Activated CD8-positive, alpha-beta memory T cell treated with anti-CD3 and anti-CD28 coated beads for 4 hours (primary cell): ENCODE data around the gene LRRC75A.
"Not testable (repeated sequence)": the region's sequence is repeated elsewhere in the genome, so short reads cannot be mapped to it uniquely, and the experiment has no call there.

ENCODE experiments used
- DNase-seq, 2 donors: peaks; one replicate each; pipeline ENCODE4 v3.0.0-alpha.2; 2020; ENCODE audit warnings: low read depth in 2 of 2

The LRRC75A gene, protein sequence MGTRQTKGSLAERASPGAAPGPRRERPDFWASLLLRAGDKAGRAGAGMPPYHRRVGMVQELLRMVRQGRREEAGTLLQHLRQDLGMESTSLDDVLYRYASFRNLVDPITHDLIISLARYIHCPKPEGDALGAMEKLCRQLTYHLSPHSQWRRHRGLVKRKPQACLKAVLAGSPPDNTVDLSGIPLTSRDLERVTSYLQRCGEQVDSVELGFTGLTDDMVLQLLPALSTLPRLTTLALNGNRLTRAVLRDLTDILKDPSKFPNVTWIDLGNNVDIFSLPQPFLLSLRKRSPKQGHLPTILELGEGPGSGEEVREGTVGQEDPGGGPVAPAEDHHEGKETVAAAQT

DNA sequence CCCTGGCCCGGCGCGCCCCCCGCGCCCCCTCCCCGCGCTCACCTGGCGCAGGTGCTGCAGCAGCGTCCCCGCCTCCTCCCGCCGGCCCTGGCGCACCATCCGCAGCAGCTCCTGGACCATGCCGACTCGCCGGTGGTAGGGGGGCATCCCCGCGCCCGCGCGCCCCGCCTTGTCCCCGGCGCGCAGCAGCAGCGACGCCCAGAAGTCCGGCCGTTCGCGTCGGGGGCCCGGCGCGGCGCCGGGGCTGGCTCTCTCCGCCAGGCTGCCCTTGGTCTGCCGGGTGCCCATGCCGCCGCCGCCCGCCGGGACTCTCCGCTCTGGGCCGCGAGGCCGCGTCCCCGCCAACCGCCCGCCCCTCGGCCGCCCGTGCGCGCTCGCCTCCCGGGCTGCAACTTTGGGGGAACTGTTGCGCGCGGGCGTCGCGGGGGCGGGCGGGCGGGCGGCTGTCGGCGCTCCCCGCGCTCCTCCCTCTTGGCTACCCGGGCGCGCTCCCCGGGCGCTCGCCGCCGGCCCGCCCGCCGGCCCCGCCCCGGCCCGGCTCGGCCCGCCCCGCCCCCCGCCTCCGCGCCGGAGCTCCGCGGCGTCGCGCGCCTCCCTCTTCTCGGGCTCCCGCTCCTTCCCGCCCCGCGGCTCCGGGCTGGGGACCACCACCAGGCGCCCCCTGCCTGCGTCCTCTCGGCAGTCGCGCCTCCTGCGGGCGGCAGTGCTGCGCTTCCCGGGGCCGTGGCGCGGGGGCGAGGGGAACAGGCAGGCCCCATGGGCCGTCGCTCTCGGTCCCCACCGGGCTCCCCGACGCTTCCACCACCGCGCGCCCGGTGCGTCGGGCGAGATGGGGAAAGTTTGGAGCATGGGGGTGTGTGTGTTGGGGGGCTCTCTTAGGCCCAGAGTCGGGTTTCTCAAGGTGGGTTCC lies at the start of gene LRRC75A:
Gene LRRC75A (minus strand): TSS at position 491 of the 910 bp plus-strand sequence. CDS start 203 bp downstream, at position 288.
- peak; percentile 19 to 31 for DNase-seq

DNA sequence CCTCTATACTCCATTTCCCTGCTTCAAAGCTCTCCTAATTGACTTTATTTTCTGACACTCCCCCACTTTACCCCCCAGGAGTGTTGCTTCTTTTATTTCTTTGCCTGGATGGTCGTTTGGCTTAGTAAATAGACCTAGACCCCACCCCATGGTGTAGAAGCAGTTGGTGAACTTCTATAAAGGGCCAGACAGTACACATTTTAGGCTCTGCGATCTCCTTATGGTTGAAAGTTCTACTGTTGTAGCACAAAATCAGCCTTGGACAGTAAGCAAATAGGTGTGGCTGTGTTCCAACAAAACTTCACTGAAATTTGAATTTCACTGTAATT lies 45.1 kb upstream of the LRRC75A start:
- no peak for DNase-seq

DNA sequence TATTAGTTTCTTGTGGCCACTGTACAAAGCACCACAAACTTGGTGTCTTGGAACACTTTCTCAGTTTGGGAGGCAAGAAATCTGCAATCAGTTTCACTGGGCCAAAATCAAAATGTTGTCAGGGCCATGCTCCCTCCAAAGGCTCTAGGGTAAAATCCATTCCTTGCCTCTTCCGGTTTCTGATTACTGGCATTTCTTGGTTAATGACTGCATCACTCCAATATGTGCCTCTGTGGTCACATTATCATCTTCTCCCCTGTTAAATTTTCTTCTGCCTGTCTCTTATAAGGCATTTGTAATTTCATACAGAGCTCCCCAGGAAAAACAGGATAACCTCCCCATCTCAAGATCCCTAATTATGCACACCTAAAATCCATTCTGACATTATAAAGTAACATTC lies 42.2 kb upstream of the LRRC75A start:
- DNase-seq: no peak

DNA sequence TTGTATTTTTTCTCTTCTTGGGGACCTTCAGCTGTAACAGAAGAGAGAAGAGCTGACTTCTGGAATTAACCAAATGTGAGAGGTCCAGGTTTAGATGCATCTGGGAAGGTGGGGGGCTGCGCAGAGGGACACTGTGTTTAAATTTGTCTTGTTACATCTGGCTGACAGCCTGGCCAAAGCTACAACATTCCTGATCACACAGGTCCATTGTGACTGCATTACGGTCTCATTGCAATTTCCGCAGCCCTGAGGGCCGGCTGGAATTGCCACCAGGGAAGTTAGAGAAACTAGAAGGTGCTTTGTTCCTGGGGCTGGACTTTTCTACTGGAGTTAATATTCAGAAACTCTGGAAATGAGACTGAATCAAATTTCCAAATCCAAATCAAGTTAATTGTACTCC lies 37.9 kb upstream of the LRRC75A start:
- DNase-seq: no peak

DNA sequence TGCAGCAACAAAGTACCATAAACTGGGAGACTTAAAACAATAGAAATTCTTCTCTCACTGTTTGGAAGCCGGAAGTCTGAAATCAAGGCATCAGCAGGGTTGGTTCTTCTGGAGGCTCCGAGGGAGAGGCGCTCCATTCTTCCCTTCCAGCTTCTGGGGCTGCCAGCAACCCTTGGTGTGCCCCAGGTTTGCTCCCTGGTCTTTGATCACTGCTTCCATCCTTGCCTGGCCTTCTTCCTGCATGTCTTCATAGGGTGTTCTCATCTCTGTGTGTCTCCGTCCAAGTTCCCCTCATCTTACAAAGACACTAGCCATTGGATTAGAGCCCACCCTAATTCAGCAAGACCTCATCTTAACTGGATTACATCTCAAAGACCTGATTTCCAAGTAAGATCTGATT lies 35.3 kb upstream of the LRRC75A start:
- no peak for DNase-seq

DNA sequence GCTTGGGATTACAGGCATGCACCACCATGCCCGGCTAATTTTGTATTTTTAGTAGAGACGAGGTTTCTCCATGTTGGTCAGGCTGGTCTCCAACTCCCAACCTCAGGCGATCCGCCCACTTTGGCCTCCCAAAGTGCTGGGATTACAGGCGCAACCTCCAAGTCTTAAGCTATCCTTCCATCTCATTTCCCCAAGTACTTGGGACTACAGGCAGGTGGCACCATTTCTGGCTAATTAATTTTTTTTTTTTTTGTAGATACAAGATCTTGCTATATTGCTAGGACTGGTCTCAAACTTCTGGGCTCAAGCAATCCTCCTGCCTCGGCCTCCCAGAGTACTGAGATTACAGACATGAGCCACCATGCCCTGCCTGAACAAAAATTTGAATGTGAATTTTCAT lies 33.6 kb upstream of the LRRC75A start:
- DNase-seq: not testable (repeated sequence)

DNA sequence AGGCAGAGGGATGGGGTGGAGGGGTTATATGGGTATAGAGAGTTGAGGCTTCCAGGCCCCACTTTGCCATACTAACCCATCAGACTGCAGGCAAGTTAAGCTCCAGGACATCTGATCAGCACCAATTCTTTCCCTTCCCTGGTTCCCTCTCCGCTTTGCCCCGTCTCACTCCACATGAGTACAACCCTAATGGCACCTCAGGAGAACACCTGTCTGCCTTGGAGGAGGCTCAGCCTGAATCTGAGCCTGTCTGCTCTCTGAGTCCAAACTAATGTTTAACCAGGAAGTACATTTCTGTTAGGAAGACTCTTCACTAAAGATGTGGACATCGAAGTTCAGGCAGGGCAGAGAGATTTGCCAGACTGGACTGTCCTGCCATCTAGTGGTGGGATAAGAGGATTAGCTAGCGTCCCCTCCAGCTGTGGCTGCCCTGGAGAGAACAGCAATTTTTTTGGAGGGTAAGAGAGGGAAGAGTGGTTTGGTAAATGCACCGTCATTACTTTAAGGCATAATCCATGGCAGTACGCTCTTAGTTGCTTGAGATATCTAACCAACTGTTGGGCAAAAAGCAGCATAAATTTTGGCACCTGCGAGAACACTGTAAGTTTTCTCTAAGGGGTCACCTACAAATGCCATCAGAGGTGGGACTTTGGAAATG lies 29.2 kb upstream of the LRRC75A start:
- peak; percentile 24 to 44 for DNase-seq

DNA sequence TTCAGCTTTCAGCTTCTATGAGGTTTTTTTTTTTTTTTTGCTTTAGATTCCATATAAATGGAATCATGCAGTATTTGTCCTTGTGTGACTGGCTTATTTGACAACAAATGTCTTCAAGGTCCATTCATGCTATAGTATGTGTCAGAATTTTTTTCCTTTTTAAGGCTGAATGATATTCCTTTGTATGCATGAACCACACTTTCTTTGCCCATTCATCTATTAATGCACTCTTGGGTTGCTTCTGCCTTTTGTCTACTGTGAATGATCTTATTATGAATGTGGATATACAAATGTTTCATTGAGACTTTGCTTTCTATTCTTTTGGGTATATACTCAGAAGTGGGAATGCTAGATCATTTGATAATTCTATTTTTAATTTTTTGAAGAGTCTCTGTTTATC lies 27.0 kb upstream of the LRRC75A start:
- no peak for DNase-seq

DNA sequence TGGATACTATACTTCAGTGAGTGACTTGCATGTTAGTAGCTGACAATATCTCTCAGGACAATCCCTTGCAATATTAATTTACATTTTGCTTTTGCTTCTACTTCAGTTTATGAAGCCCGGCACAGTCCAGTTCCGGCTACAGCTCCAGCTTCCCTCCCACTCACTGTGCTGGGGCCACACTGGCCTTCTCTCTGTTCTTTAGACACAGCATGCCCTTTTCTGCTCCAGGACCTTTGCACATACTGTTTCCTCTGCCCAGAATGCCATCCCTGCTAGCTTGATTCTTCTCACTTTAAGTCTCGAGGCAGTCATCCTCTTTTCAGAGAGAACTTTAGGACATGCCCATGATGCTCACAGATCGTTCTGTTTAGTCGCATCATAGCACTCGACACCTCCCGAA lies 25.5 kb upstream of the LRRC75A start:
- no peak for DNase-seq

DNA sequence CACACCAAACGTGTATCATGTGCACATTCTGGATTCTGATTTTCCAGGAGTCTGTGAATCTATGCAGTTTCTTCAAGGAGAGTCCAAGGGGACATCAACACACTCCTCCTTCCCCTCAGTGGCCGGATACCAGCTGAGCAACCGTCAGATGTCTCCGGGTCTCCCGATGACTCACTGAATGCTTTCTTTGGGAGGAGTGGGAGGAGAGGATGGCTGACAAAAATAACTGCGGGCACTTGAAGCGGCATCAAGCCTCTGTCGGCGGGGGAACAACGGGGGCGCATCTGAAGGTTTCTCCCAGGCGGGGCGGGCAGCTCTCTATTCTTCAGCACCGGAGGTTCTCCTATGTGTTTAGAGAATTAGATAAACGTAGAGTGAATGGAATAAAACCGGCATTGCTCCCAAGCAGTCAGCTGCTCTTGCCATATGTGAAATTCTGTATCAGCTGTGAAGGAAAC lies 24.6 kb upstream of the LRRC75A start:
- no peak for DNase-seq

DNA sequence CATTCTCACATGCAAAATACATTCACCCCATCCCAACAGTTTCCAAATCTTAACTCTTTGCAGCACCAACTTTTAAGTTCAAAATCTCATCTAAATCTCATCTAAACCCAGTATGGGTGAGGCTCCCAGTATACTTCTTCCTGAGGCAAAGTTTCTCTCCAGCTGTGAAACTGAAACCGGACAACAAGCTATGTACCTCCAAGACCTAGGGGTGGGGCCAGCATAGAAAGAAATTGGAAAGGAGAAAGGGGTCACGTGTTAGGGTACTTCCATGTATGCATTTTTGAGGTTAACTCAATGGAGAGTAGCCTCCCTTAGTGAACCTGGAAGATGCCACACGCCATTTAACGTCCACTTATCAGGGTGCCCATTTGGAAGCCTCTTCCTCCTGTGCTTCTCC lies 23.9 kb upstream of the LRRC75A start:
- DNase-seq: no peak

DNA sequence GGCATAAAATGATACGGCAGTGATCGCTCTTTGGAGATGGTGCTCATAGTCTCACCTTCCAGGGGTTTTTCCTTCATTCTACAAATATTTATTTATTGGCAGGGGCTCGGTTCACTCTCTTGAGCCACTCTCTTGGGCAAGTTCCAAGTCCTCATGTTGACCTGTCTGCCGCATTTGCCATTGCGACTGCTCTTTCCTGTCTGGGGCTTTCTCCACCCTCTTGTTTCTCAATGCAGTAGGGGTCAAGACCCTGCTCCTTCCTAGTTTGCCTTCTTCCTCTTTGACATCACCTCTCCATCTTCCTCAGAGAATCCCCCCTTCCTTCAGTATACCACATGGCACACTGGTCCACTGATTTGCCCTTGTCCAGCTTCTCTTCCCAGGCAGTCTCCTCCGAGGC lies 21.9 kb upstream of the LRRC75A start:
- no peak for DNase-seq

DNA sequence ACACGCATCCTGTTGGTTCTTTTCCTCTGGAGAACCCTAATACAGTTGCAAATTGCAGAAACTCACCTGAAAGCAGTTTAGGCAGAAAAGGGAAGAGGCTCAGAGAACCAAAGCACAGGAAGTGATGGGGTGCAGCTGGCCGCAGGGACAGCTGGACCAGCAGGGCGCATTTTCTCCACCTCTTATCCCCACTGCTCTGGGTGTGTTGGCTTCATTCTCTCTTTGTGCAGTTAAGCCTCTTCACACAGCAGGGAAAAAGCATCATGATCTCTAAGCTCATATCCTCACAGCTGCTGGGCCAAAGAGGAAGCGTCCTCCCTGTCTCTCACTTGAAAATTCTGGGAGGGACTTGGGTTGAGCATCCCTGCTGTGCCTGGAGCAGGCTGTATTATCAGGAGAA lies 20.0 kb upstream of the LRRC75A start:
- no peak for DNase-seq

DNA sequence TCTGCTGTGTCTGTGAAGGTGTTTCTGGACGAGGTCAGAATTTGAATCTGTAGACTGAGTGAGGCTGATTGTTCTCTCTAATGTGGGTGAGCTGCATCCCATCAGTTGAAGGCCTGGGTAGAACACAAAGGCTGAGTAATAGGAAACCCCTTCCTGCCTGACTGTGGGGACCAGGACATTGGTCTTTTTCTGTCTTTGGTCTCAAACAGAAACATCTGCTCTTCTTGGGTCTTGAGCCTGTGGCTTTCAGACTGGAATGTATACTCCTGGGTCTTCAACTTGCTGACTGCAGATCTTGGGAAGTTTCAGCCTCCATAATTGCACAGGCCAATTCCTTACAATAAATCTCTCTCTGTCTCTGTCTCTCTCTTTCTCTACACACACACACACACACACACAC lies 19.6 kb upstream of the LRRC75A start:
- DNase-seq: no peak

DNA sequence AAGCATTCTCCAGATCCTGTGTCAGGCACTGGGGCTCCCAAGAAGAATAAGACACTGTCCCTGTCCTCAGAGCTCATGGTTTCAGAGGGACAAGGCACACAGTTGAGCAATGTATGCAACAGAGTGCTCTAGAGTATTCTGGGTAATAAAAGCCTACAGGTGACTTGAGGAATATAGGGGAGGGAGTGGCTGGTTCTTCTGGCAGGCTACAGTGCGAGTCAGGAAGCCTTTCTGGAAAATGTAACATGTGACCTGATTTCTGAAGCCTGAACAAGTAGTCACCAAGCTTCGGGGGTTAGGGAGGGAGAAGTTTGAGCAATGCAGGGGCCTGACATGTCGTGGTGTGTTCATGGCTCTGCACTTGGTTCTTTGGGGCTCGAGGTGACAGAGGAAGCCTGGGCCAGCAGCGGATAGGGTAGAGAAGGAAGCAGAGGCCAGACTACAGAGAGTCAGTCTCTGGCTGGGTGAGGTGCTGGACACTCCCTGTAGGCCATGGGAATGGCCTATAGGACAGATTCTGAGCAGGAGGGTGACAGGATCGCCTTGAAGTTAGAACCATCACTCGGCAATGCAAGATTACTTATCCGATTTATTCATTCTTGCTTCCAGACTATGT lies 16.0 kb upstream of the LRRC75A start:
- no peak for DNase-seq

DNA sequence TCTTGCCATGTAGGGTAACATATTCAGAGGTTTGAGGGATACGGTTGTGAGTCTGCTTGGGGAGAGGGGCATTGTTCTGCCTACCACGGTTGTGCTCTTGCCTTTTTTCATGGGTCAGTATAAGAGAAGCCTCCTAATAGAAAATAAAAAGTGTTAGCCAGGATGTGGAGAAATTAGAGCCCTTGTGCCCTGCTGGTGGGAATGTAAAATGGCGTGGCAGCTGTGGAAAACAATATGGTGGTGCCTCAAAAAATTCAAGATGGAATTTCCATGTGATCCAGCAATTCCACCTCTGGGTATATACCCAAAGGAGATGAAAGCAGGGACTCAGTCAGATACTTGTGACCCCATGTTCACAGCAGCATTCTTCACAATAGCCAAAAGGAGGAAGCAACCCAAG lies 14.2 kb upstream of the LRRC75A start:
- no peak for DNase-seq

DNA sequence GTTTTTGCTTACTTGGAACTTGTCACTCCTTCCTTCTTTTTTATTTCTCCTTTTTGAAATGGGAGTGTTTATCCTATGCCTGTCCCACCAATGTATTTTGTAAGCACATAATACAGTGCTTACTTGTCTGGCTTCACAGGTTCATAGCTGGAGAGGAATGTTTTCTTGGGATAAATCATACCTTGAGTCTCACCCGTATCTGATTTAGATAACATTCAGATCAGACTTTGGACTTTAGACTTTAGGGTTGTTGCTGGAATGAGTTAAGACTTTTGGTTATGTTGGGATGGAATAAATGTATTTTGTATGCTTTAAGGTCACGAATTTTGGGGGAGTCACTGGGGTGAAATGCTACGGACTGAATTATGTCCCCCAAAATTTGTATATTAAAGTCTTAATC lies 13.0 kb upstream of the LRRC75A start:
- no peak for DNase-seq

DNA sequence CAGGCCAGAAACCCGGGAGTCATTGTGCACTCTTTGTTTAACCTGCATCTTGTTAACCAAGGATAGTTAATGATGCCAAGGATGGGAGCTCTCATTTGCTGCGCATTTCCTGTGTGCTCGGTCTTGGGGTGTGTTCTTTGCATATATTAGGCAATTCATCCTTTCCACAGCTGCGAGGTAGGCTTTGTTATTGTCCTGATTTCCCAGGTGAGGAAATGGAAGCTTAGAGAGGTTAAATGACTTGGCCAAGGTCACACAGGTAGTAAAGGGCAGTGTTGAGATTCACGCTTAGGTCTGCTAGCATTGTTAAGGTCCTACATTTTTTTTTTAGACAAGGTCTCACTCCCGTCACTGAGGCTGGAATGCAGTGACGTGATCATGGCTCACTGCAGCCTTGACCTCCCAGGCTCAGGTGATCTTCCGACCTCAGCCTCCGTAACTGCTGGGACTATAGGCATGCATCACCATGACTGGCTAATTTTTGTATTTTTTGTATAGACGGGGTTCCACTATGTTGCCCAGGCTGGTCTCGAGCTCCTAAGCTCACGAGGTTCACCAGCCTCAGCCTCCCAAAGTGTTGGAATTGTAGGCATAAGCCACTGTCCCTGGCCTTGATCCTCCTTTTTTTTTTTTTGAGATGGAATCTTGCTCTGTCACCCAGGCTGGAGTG lies 5.0 kb upstream of the LRRC75A start:
- no peak for DNase-seq

DNA sequence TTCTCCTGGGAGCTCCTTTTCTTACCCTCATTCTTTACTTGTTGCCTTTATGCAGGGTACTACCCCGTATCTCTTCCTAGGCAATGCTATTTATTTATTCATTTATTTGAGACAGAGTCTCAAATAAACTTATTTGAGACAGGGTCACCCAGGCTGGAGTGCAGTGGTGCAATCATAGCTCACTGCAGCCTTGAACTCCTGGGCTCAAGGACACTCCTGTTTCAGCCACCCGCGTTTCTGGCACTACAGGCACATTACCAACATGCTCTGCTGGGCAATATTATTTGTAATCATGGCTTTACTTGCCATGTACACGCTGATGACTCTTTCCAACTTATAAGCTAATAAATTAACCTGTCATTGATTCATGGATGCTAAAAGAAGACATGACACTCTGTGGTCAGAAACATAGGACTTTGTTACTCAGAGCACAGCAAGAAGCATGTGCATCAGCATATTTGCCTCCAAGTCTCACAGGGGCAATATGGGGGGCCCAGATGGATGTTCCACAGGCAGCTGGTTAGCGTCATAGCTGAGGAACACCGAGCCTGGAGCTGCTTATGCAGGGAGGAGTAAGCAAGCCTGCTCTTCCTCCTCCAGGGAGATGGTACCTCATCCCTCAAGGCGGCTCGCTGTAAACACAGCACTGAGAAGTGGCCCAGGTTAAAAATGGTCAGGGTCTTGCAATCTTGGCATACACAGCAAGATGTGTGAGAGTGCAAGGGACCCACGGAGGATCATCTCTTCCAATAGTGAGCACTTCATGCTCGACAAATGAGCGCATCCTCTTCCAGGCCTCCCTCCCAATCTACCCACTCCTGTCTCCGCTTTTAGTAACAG lies 4.2 kb upstream of the LRRC75A start:
- no peak for DNase-seq

DNA sequence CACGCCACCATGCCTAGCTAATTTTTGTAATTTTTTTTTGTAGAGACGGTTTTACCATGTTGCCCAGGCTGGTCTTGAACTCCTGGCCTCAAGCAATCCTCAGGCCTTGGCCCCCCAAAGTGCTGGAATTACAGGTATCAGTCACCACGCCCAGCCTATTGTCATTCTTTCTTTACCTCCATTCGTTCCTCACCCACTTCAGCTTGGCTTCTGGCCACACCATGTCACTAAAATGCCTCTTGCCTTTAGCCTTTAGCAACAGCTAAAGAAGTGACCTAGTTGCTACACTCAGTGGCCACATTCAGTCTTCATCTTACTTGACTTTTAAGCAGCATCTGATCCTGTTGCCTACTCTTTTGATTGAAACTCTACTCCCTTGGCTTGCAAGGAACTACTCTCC lies 3.6 kb upstream of the LRRC75A start:
- DNase-seq: no peak

DNA sequence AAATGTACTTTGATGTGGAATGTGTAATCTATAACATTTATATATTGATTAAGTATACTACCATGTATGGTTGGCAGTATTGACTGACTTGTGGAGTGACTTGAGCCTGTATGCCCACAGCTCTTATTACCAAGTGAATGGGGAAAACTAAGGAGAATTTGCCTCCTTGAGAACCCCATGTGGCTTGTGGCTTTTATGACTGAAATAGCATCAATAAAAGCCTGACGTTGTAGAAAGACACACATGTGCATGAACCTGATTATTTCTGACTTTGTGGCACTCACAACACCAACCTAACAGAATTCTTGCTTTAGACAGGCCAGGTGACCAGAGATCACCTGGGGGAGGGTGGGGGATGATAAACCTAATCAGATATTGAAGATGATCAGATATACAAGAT lies 2.1 kb upstream of the LRRC75A start:
- DNase-seq: no peak
